Thyroid gland (tissue), 4 donors: ENCODE measurements around the gene LHFPL6. TPM values are rescaled to one million over a fixed set of nuclear protein-coding genes. Genes with fewer than 3 reads are reported as not detected.

Experiments used
- DNase-seq, 2 donors: peaks; one replicate each; pipeline ENCODE4 v3.0.0-alpha.2; 2019
- H3K27ac ChIP-seq, 3 donors: fragments of 200-600 bp; sonication (generic); 1 replicate in 2 of 3; 2 replicates in 1 of 3; pipeline ENCODE4 v1.5.1; 2016 to 2019; ENCODE audit warnings: mild to moderate bottlenecking in 1 of 3, moderate library complexity in 1 of 3
- H3K27me3 ChIP-seq: fragments of 200-600 bp; sonication (generic); one replicate; pipeline ENCODE4 v1.5.1; 2019
- H3K36me3 ChIP-seq, 2 donors: fragments of 200-600 bp; sonication (generic); one replicate each; pipeline ENCODE4 v1.5.1; 2016 to 2019
- H3K4me1 ChIP-seq, 2 donors: fragments of 200-600 bp; sonication (generic); one replicate each; pipeline ENCODE4 v1.5.1; 2017 to 2019
- H3K4me3 ChIP-seq, 3 donors: fragments of 200-600 bp; sonication (generic); replicated peaks in 1 of 3; 1 replicate in 2 of 3; 2 replicates in 1 of 3; pipeline ENCODE4 v1.5.1; 2016; ENCODE audit warnings: mild to moderate bottlenecking in 1 of 3
- H3K9me3 ChIP-seq: fragments of 200-600 bp; sonication (generic); one replicate; pipeline ENCODE4 v1.5.1; 2017
- POLR2A ChIP-seq, 2 donors: fragments of 450-650 bp; IDR thresholded peaks; one replicate each; pipeline ENCODE4 v1.6.1; 2017; ENCODE audit warnings: antibody characterized with exemption in 2 of 2, mild to moderate bottlenecking in 2 of 2, moderate library complexity in 1 of 2
- WGBS, 2 donors: methylation state at CpG; one replicate each; pipeline ENCODE4 v1.1.5; 2017; 5-methylcytosine and 5-hydroxymethylcytosine counted together
- intact Hi-C: fragments of 100-400 bp; cut with DNase I; formaldehyde crosslinking; loops from one replicate; pipeline ENCODE4 v1.15.1; 2023
- total RNA-seq, 4 donors: library from RNA; depleted of rRNA; stranded (reverse); fragments of >200 nt; gene quantifications; one replicate each; pipeline ENCODE4 v1.2.3, GENCODE V29; 2016
- TF ChIP-seq, protein P1 (sequence below), 6 experiments: fragments of 200-600 bp in 3 of 6; fragments of 450-650 bp in 3 of 6; sonication (generic) in 3 of 6; IDR thresholded peaks; one replicate each; pipeline ENCODE4 v1.5.1; 2016 to 2019; ENCODE audit warnings: antibody characterized with exemption in 6 of 6, mild to moderate bottlenecking in 2 of 6, inconsistent platforms in 1 of 6, moderate library complexity in 1 of 6

The LHFPL6 gene
- total RNA-seq, 4 donors from 2014 or later: 23.6 to 86.3 (median 42.0) TPM

DNA sequence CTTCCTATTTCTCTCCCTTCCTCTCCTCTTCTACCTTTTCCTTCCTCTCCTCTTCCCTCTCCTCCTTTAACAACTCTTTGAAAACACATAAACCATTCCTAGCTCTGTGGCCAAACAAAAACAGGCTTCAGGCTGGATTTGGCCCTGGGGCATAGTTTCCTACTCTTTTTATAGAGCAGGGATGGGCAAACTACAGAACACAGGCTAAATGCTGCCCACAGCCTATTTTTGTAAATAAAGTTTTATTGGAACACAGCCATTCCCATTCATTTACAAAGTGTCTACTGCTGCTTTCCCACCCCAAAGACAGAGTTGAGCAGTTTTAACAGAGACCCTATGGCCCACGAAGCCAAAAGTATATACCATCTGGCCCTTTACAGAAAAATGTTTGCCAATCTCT lies 35.4 kb downstream of the LHFPL6 start:
- 78 to 83% methylated on average over 1 of the region's 1 CpG for WGBS, 2 donors
- no peak for DNase-seq
- intact Hi-C loops: no loop called here
- H3K36me3 ChIP-seq: no peaks in the 10 kb centered on the region
- H3K4me3 ChIP-seq: no peak overlapping the region
- no peak overlapping the region for H3K27ac ChIP-seq
- H3K4me1 ChIP-seq: no peaks in the 10 kb centered on the region
- TF ChIP-seq POLR2A (IDR thresholded peaks at IDR 0.05): no peak
- TF ChIP-seq, protein P1, sequence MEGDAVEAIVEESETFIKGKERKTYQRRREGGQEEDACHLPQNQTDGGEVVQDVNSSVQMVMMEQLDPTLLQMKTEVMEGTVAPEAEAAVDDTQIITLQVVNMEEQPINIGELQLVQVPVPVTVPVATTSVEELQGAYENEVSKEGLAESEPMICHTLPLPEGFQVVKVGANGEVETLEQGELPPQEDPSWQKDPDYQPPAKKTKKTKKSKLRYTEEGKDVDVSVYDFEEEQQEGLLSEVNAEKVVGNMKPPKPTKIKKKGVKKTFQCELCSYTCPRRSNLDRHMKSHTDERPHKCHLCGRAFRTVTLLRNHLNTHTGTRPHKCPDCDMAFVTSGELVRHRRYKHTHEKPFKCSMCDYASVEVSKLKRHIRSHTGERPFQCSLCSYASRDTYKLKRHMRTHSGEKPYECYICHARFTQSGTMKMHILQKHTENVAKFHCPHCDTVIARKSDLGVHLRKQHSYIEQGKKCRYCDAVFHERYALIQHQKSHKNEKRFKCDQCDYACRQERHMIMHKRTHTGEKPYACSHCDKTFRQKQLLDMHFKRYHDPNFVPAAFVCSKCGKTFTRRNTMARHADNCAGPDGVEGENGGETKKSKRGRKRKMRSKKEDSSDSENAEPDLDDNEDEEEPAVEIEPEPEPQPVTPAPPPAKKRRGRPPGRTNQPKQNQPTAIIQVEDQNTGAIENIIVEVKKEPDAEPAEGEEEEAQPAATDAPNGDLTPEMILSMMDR (IDR thresholded peaks at IDR 0.05): no peak
- H3K27me3 ChIP-seq: no peaks in the 10 kb centered on the region
- no peaks in the 10 kb centered on the region for H3K9me3 ChIP-seq

DNA sequence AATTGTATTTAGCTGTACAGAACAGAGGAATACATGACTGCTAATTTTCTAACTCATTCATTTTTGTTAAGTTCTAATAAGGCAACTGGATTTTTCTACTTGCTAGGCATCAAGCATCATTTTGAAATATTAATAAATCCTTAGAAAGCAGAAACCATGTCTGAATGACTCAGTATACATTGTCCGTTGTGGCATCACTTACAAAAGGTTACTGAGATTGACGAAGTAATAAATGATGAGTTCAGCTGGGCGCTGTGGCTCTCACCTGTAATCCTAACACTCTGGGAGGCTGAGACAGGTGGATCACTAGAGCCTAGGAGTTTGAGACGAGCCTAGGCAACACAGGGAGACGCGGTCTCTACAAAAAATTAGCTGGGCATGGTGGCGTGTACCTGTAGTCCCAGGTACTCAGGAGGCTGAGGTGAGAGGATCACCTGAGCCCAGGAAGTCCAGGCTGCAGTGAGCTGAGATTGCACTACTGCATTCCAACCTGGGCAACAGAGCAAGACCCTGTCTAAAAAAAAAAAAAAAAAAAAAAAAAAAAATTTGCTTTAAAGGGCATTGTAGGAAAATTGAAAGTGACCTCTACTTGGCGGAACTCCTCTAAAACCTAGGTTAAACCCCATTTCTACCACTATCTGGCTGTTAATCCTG lies 36.6 kb downstream of the LHFPL6 start:
- no peak overlapping the region for H3K4me3 ChIP-seq
- intact Hi-C loops: no loop called here
- DNase-seq: no peak
- H3K9me3 ChIP-seq: no peaks in the 10 kb centered on the region
- no peak for TF ChIP-seq POLR2A (IDR thresholded peaks at IDR 0.05)
- TF ChIP-seq, protein P1 (IDR thresholded peaks at IDR 0.05): no peak
- no peaks in the 10 kb centered on the region for H3K27me3 ChIP-seq
- no peaks in the 10 kb centered on the region for H3K4me1 ChIP-seq
- H3K36me3 ChIP-seq: no peaks in the 10 kb centered on the region
- WGBS, 2 donors: 78 to 80% methylated on average over 8 of the region's 8 CpGs
- no peak overlapping the region for H3K27ac ChIP-seq

DNA sequence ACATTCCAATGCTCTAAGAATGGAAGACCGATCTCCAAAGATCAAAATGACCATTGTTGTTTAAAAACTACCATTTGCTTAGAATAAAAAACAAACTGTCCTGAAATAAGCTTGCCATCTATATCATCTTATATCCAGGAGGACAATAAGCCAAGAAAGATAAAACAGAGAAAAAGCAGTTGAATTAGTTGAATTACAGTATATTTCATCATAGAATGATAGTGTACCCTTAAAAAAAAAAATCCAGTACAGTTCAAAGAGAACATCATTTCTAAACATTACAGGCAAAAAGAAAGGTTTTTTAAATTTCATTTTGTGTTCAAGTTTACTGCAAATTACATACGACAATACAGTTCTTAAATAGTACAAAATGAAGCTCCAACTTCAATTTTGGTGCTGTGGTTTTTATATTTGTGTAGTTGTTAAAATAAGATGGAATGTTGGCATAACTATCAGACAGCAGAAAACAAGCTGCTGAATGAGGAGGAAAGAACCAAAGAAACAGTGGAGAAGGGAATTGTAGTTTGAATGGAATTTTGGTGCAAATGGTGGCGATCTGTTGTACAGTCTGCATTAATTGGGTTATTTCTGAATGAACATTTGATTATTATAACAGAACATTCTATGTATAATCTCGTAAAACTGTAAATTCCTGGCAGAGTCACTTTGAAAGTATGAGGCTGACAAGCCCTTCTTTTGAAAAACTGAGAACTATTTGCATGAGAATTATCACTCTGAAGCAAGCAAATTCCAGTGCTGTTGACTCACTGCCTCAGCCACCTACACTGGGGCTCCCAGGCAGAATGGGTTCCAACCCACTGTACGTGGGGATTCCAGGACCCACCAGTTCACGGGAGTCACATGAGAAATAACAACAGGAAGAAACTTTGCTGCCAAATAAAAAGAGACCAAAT lies 37.7 kb downstream of the LHFPL6 start:
- Histone ChIP-seq H3K27ac (no peak overlapping the region), H3K9me3 (no peaks in the 10 kb centered on the region), H3K36me3 (no peaks in the 10 kb centered on the region), H3K27me3 (no peaks in the 10 kb centered on the region), H3K4me1 (no peaks in the 10 kb centered on the region), H3K4me3 (no peak overlapping the region)
- 50 to 62% methylated on average over 6 of the region's 6 CpGs for WGBS, 2 donors
- no peak for DNase-seq
- intact Hi-C loops: no loop called here
- no peak for TF ChIP-seq POLR2A (IDR thresholded peaks at IDR 0.05)
- TF ChIP-seq, protein P1 (IDR thresholded peaks at IDR 0.05): no peak

DNA sequence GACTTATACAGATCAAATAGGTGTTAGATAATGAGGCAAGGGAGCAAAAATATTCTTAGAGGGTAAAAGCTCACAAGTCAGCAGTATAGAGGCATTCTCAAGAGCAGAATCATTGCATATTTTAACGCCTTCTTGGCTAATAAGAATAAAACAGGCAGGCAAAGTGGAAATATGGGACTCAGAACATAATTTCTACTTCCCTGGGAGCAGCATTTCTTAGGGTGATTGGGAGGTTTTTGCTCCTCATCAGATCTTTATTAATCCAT lies 39.6 kb downstream of the LHFPL6 start:
- WGBS, 2 donors: 89 to 90% methylated on average over 1 of the region's 1 CpG

More for the DNA sequence above, 39.6 kb downstream of the LHFPL6 start:
- TF ChIP-seq, protein P1 (IDR thresholded peaks at IDR 0.05): no peak
- no peak for TF ChIP-seq POLR2A (IDR thresholded peaks at IDR 0.05)
- H3K27ac ChIP-seq: no peak overlapping the region
- intact Hi-C loops: no loop called here
- no peaks in the 10 kb centered on the region for H3K4me1 ChIP-seq
- H3K36me3 ChIP-seq: no peaks in the 10 kb centered on the region
- H3K9me3 ChIP-seq: no peaks in the 10 kb centered on the region
- no peak overlapping the region for H3K4me3 ChIP-seq
- no peak for DNase-seq
- H3K27me3 ChIP-seq: no peaks in the 10 kb centered on the region
